Retinal pigment epithelial cell (primary cell): ENCODE data around the gene MAST4.

Experiments
- DNase-seq: peaks from one replicate; pipeline ENCODE4 v3.0.0-alpha.2; 2010; ENCODE audit warnings: low read depth
- H3K4me3 ChIP-seq: 2 replicates; pipeline ENCODE4 v1.5.1; 2011; ENCODE audit warnings: mild to moderate bottlenecking, low read length, control low read depth, moderate library complexity
- TF ChIP-seq, protein P1 (sequence below): conservative IDR thresholded peaks from 2 replicates; pipeline ENCODE4 v1.5.1; 2011; ENCODE audit warnings: low read depth, low read length, control low read depth, inconsistent platforms

MAST4 gene

GRCh38 chr5:66830636-66831035 is 234.4 kb downstream of the MAST4 start:
- no peak overlapping the region for H3K4me3 ChIP-seq
- DNase-seq, result no peak
- TF ChIP-seq, protein P1, sequence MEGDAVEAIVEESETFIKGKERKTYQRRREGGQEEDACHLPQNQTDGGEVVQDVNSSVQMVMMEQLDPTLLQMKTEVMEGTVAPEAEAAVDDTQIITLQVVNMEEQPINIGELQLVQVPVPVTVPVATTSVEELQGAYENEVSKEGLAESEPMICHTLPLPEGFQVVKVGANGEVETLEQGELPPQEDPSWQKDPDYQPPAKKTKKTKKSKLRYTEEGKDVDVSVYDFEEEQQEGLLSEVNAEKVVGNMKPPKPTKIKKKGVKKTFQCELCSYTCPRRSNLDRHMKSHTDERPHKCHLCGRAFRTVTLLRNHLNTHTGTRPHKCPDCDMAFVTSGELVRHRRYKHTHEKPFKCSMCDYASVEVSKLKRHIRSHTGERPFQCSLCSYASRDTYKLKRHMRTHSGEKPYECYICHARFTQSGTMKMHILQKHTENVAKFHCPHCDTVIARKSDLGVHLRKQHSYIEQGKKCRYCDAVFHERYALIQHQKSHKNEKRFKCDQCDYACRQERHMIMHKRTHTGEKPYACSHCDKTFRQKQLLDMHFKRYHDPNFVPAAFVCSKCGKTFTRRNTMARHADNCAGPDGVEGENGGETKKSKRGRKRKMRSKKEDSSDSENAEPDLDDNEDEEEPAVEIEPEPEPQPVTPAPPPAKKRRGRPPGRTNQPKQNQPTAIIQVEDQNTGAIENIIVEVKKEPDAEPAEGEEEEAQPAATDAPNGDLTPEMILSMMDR, result peak; percentile 18

GRCh38 chr5:66839636-66840185 is 243.5 kb downstream of the MAST4 start:
- no peak for DNase-seq

DNA sequence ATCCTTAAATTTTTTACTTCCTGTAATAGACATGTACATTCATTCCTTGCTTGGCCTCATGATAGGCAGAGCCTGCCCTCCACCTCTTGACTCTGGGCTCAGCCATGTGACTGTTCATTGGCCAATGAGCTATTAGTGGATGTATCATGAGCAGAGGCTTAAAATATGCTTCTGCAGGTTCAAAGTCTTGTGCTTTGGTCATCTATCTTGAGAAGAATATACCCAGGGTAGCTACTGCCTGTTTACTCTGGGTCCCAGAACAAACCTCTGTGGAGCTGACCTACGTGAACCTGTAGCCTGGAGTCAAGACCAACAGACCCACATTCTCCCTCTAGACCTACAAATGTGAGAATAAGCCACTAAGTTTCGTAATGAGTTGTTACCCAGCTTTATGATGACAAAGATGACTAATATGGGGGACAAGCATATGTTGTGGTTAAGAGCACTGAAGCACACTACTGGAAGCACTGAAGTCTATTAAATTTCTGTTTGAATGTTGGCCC is 244.4 kb downstream of the MAST4 start:
- DNase-seq, result no peak
- no peak overlapping the region for H3K4me3 ChIP-seq
- TF ChIP-seq, protein P1, result no peak

More at GRCh38 chr5:66839636-66840185, 243.5 kb downstream of the MAST4 start:
- TF ChIP-seq, protein P1, result no peak
- no peak overlapping the region for H3K4me3 ChIP-seq

- TF ChIP-seq, protein P1, result no peak
- H3K4me3 ChIP-seq, result no peak overlapping the region
- DNase-seq, result no peak
Observed at GRCh38 chr5:66841264-66841663, 245.1 kb downstream of the MAST4 start.

- TF ChIP-seq, protein P1, result no peak
- H3K4me3 ChIP-seq, result no peak overlapping the region
- DNase-seq, result no peak
Observed at GRCh38 chr5:66842540-66842939, 246.3 kb downstream of the MAST4 start.

DNA sequence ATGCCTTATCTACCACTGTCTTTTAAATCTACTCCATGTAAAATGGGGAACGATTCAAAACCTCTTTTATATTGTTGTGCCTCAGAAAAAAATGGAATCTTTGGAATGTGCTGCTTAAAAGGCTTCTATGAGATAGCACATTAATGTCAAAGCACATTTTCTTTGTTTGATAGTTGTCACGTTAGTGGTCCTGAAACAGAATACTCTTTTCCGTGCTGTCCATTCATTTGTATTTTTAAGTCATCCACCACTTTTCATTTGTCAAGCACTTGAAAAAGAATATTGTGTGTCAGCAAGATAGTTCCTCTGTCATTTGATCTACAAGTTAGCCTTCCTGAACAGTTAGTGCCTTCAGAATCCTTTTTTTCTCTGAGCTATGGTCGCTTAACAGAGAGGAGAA is 246.9 kb downstream of the MAST4 start:
- TF ChIP-seq, protein P1, result no peak
- no peak for DNase-seq
- no peak overlapping the region for H3K4me3 ChIP-seq

GRCh38 chr5:66848749-66849641 is 252.8 kb downstream of the MAST4 start:
- TF ChIP-seq, protein P1, result no peak
- no peak overlapping the region for H3K4me3 ChIP-seq
- DNase-seq, result no peak
